GM12864 (cell line): ENCODE data around the gene SMYD3.
"Not testable (repeated sequence)": the region's sequence is repeated elsewhere in the genome, so short reads cannot be mapped to it uniquely, and the experiment has no call there.

ENCODE experiments used
- DNase-seq: peaks from one replicate; pipeline ENCODE4 v3.0.0-alpha.2; 2011; ENCODE audit warnings: low read depth
- H3K4me3 ChIP-seq: 2 replicates; pipeline ENCODE4 v1.5.1; 2011; ENCODE audit warnings: mild to moderate bottlenecking, low read depth, low read length, control low read depth
- CTCF ChIP-seq: IDR thresholded peaks from 2 replicates; pipeline ENCODE4 v1.5.1; 2011; ENCODE audit warnings: low read depth, mild to moderate bottlenecking, moderate library complexity, low read length, control low read depth, inconsistent platforms; ENCODE audit errors: missing control alignments

SMYD3 gene

GRCh38 chr1:246373828-246374569, 133.1 kb downstream of the SMYD3 start:
- no peak for TF ChIP-seq CTCF
- DNase-seq, result no peak
- no peak overlapping the region for H3K4me3 ChIP-seq

GRCh38 chr1:246372559-246372958, 134.5 kb downstream of the SMYD3 start:
- DNase-seq, result no peak
- TF ChIP-seq CTCF, result no peak
- no peak overlapping the region for H3K4me3 ChIP-seq

GRCh38 chr1:246367041-246367440, 140.0 kb downstream of the SMYD3 start:
- no peak for DNase-seq
- TF ChIP-seq CTCF, result no peak
- H3K4me3 ChIP-seq, result no peak overlapping the region

- no peak for TF ChIP-seq CTCF
- DNase-seq, result no peak
- no peak overlapping the region for H3K4me3 ChIP-seq
These were observed 141.4 kb downstream of the SMYD3 start for GRCh38 chr1:246365708-246366107.

- peak; percentile 41 for DNase-seq
- H3K4me3 ChIP-seq, result no peak overlapping the region; the same call in 1 of the 2 replicates
- no peak for TF ChIP-seq CTCF
These were observed 142.6 kb downstream of the SMYD3 start for GRCh38 chr1:246364415-246364941.

- not testable (repeated sequence) for DNase-seq, H3K4me3 ChIP-seq
These were observed 150.0 kb downstream of the SMYD3 start for GRCh38 chr1:246357014-246357598.

GRCh38 chr1:246355411-246356230, 151.5 kb downstream of the SMYD3 start:
- no peak for TF ChIP-seq CTCF
- H3K4me3 ChIP-seq, result no peak overlapping the region
- no peak for DNase-seq
